NCI-H2107 treated with DMSO at 0.1 percent for 48 hours (cell line): Measurements from ENCODE around the gene ZHX3.
"Not testable (repeated sequence)": the region's sequence is repeated elsewhere in the genome, so short reads cannot be mapped to it uniquely, and the experiment has no call there.

Experiments
- DNase-seq: peaks from one replicate; lab custom pipeline; 2025; ENCODE audit not compliant: unreplicated experiment; lab: John Stamatoyannopoulos, UW

Gene ZHX3

DNA sequence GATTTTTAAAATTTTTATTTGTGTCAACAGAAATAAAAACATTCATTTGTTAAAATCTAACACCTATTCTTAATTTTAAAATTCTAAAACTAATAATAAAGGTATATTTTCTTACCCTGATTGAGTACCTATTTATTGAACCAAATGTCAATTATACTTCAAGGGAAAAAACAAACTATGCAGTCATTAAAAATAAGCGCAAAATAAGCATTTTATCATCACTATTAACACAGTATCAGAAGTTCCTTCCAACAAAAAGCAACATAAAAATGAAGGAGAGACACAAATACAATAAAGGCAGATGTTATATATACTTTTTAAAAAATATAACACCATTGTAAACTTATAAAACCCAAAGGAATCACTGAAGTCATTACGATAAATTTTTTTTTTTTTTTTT lies 52.7 kb downstream of the ZHX3 start:
- DNase-seq, result no peak

DNA sequence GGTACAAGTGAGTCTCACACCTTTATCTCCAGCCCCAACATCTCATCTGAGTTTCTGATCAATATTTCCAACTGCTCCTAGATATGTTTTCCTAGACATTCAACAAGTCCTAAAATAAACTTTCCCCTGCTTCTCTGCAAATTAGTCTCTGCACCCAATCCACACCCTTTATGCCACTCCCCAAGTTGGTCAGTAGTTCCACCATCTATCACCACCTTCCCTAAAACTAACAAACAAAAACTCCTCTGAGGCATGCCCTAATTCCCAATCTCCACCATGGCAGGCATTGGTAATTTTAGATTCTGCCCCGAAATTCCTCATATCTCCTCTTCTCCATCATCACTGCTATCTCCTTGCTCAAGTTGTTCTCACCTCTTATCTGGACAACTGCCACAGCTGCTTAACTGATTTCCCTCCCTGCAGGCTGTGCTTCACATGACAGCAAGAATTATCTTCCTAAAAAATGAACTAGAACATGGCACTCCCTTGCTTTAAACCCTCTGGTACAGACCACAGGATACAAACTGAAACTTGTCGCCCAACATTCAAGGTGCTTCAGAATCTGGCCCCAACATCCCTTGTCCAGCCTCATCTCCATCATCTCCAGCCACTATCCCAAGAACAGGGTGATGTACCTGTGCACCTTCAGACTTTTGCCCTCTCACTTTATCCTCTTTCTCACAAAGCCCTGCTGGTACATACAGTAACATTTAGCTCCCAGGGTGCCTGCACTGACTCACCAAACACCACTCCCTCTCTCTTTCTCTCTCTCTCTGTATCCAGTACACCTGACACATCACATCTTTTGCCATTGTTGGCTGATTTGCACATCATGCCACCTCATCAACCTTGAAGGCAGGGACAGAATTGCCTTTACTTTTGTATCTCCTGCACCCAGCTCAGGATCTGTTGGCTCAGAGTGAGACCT lies 55.5 kb downstream of the ZHX3 start:
- DNase-seq, result no peak

DNA sequence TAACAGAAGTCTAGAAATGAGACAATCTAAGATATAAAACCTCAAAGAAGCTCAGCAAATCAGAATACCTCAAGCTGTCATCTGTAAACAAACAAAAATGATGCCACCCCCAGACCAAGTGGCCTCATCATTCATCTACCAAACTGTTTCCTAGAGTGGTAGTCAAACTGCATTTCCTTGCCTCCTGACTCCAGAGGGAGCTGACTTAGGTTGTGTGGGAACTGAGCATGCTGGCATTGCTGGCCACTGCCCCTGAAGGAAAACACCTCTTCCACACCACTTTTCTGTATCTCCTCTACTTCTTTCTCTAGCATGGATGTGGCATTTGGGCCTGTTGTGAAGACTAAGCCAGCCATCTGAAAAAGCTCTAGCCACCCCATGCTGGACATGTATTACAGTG lies 56.3 kb downstream of the ZHX3 start:
- no peak for DNase-seq

DNA sequence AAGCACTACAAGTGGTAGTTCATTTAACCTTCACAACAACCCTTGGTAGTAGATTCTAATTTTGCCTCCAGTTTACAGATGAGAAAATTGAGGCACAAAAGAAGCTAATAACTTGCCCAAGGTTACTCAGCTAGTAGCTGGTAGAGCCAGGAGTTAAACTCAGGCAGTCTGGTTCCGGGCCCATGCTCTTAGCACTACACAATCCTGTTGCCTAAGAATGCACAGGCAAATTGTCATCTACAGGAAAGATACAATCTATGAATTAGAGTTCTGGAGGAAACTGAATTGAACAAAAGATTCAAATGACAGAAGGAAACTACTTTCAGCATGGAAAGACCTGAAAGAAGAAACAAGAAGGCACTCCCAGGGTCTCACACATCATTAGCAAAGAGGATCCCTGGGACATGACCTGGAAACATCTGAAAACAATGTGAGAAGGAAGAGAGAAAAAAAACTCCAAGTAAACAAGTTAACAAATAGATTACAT lies 56.8 kb downstream of the ZHX3 start:
- no peak for DNase-seq

DNA sequence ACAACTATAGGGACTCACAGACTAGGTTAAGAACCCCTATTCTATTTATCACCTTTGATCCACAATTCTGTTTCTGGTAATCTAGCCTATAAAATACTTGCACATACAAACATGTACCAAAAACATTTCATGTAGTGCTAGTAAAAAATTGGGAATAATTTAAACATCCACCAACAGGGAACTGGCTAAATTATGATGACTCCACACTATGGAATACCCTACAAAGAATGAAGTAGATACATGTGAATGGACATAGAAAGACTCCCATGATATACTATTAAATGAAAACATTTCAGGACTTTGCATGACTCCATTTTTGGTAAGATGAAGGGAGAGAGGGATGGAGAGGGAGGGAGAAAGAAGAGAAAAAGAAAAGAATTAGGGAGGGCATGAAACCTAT lies 58.2 kb downstream of the ZHX3 start:
- no peak for DNase-seq

DNA sequence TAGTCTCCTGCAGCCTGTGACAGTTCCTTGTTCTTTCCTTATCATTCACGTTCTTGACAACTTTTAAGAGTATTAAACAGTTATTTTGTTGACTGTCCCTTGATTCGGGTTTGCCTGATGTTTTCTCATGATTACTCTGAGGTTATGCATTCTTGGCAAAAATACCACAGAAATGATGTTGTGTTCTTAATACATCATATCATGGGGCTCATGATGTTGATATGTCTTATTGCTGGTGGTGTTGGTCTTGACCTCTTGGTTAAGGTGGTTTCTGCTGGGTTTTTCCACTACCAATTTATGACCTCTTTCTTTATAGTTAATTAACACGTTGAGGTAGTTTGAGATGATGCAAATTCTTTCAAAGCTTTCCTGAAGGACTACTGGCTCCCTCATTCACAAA lies 59.1 kb downstream of the ZHX3 start:
- no peak for DNase-seq

DNA sequence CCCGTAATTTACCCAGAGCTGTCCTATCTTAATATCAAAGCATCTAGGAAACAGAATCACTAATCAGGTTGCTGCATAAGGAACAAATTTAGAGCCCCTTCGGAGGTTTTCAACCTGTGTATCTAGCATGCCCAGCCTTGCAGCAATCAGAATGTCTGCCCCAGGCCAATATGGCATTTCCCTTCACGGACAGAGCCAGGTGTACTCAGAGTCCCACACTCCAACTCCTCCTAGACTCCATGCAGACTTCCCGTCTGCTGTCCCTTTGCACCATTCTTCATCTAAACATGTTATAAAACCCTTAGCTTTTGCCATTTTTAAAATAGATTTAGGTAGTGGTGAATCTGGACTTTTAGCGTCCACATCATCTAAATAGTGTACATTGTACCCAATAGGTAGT lies 61.0 kb downstream of the ZHX3 start:
- no peak for DNase-seq

DNA sequence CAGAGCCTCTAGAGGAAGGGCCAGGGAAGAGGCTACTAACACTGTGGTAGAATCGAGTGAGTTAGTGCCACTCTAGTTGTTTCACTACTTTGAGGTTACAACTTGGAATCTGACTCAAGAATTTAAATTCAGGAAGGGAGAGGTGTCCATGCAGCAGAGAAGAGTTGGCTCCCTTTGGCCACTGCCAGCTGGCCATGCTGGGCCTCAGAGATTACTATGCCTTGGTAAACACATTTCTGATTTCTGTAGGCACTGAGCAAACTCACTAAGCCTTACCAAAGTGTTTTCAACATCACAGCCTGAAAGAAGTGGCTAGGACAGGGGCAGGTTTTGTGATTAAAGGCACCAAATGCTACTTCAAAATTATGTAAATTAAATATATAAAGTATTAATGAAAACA lies 61.9 kb downstream of the ZHX3 start:
- DNase-seq, result no peak

DNA sequence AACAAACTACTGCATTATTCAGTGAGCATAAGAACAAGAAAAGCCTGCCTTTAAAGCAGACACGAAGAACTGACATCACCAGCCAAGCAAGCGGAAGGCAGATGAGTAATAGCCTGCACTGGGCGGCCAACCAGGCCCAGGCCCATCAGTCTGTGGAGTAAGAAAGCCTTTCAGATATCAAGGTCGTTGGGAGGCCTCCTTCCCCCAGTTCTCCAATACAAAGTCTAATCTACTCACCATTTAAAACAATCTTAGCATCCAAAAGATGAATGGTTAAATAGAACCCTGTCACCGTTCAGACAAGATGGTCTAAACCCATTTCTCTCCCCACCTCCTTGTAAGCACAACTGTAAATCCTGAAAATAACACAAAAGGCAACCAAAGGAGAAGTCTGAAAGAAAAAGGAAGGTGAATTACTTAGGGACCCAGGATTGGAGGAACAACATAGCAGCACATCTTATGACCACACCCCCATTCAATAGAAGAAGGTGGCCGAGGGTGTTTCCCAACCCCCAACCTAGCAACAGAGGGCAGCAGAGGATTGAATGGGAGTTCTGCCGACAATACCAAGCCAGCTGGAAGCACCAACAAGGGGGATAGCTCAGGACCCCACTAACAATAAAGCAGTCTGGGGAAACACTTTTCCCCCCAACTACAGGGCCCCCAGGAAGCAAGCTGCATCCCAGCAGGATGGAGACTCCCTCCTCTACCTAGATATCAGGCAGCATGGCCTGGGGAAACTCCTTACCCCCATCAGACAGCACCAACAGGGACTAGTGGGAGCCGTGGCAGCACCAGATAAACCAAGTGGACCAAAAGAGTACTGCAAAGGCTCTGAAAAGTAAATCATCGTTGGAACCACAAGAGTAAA lies 67.9 kb downstream of the ZHX3 start:
- no peak for DNase-seq

GRCh38 chr20:41248368-41249024 lies 69.0 kb downstream of the ZHX3 start:
- DNase-seq, result no peak

DNA sequence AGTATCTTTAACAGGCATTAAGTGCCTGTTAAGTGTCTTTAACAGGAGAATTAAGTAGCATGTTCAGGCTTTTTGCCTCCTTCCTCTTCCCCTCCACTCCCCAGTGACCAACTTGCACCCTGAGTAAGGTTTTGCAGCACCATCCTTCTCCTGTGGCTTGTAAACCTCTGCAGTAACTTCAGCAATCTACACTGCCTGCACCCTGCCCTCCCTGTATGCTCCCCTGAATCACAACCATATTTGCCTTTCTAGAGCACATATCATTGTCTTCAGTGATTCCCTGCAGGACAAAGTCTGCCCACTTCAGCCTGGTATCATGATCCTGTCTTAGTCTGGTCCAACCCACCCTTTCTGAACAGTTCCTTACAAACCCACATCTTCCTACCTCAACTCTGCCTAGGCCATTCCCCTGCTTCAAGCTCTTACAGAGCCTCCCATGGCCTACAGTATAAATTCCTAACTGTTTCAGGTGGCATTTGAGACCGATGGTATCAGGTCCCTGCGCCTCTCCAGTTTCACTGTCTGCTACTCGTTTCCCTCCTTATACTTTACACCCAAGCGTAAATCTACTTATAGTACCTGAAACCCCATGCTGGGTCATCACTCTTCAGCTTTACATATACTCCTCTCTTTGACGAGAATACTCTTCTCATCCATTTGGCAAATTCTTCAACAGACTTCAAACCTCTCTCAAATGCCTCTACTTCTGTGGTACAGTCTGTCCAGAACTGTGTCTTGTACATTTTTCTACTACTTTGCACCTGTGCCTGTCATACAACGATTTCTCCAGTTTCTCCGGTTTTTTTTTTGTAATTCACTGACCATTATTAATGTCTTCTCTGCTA lies 69.8 kb downstream of the ZHX3 start:
- no peak for DNase-seq

DNA sequence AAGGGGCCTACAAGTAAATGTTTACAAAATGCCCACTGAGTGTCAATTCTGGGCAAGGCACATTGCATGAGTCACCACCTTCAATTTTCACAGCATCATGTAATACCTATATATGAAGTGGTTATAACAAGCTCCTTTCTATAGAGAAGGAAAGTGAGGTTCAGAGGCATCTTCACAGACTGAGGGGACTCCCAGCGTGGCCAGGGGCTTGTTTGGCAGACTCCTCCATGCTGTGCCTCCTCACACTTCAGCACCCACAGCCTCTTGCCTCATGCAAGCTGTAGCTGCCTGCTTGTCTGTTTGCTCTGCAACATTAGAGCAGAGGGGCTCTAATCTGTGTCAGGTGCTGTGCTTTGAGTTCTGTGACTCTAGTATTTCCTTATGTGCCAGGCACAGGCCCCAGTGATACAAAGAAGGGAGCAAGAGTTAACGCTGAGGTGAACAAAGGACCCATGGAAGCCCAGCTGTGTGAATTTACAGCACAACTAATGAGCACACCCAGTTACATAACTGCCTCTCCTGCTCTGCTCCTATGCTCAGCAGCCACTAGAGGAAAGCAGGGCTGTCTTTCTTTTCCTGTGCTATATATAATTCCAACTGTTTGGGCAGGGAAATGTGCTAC lies 72.3 kb downstream of the ZHX3 start:
- peak; percentile 1 for DNase-seq

GRCh38 chr20:41242807-41243206 lies 74.7 kb downstream of the ZHX3 start:
- DNase-seq, result no peak

GRCh38 chr20:41242352-41242751 lies 75.2 kb downstream of the ZHX3 start:
- no peak for DNase-seq

DNA sequence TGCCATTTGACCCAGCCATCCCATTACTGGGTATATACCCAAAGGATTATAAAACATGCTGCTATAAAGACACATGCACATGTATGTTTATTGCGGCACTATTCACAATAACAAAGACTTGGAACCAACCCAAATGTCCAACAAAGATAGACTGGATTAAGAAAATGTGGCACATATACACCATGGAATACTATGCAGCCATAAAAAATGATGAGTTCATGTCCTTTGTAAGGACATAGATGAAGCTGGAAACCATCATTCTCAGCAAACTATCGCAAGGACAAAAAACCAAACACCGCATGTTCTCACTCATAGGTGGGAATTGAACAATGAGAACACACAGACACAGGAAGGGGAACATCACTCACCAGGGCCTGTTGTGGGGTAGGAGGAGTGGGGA lies 80.3 kb downstream of the ZHX3 start:
- not testable (repeated sequence) for DNase-seq

- DNase-seq, result not testable (repeated sequence)
Measured at GRCh38 chr20:41236818-41237217, 80.7 kb downstream of the ZHX3 start.

GRCh38 chr20:41234546-41234945 lies 83.0 kb downstream of the ZHX3 start:
- no peak for DNase-seq

- DNase-seq, result no peak
Measured at GRCh38 chr20:41234041-41234440, 83.5 kb downstream of the ZHX3 start.

DNA sequence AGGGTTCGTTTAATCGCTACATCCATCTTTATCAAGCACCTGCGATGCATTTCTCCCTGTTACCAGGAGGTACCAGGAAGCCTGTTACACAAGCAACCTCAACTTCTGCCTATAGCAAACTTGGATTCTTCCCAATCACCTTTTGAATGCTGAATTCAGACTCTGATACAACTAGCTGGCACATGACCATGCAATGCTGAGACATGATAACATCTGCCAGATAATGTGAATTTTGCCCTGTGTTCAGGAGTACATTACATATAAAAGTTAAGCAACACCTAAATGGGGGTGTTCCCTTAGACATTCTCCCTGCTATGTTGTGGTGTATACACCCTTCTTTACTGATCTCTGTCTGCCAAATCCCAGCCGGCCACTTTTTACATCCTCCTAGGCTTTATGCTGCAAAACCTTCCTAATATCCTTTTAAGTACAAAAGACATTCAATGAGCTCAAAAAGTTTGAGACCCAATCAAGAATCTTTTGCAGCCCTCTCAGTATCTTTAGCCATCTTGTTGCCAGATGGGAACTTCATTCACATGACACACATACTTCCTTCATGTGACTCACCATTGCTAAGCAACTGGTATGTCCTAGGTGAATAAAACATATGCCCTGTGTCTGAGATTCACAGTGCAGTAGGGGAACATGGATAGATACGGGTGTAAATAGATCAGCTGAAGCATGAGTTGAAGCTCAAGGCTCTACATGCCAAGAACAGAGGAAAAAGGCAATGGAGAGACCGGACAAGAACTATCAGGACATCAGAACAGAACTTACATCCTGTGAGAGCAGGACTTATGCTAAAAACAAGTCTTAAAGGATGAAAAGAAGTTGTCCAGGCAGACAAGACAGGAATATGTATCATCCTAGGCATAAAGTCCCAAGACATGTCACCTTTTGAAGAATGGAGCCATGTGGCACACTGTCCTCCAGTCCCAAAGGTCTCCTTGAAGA lies 84.3 kb downstream of the ZHX3 start:
- DNase-seq, result no peak
